SJSA1 (cell line): ENCODE results near the gene CDYL. TPM values are rescaled to one million over a fixed set of nuclear protein-coding genes. Genes with fewer than 3 reads are reported as not detected.

ENCODE experiments used
- total RNA-seq: library from RNA; depleted of rRNA; stranded (reverse); fragments of >200 nt; shearing (Covaris generic); gene quantifications from 2 replicates; pipeline ENCODE4 v1.2.3, GENCODE V29; 2014; rRNA removed

CDYL gene
- total RNA-seq, 1 experiment from 2014 or later, result 36.1 TPM

Other genes with a start within 250 kb of the CDYL start
- 8.7 and 17.5 TPM in 2 replicates for gene RPP40, start 227.6 kb downstream of the CDYL start, total RNA-seq